Glutamatergic neuron (in vitro differentiated cells): ENCODE results near the gene IL6R. TPM values are rescaled to one million over a fixed set of nuclear protein-coding genes. Genes with fewer than 3 reads are reported as not detected.

ENCODE experiments used
- DNase-seq: peaks from one replicate; pipeline ENCODE4 v3.0.0; 2022
- H3K27ac Mint-ChIP-seq: one replicate; pipeline ENCODE4 v1.8.0; 2020; ENCODE audit warnings: mild to moderate bottlenecking, mixed read lengths, inconsistent platforms; ENCODE audit not compliant: unreplicated experiment
- H3K27me3 Mint-ChIP-seq: one replicate; pipeline ENCODE4 v1.8.0; 2020; ENCODE audit warnings: mild to moderate bottlenecking, moderate library complexity, mixed read lengths, inconsistent platforms; ENCODE audit not compliant: unreplicated experiment
- H3K36me3 Mint-ChIP-seq: one replicate; pipeline ENCODE4 v1.8.0; 2020; ENCODE audit warnings: mild to moderate bottlenecking, mixed read lengths, inconsistent platforms; ENCODE audit not compliant: unreplicated experiment
- H3K4me1 Mint-ChIP-seq: one replicate; pipeline ENCODE4 v1.8.0; 2020; ENCODE audit warnings: mild to moderate bottlenecking, low read depth, mixed read lengths, inconsistent platforms; ENCODE audit not compliant: unreplicated experiment
- H3K4me3 Mint-ChIP-seq: one replicate; pipeline ENCODE4 v1.8.0; 2020; ENCODE audit warnings: mild to moderate bottlenecking, mixed read lengths, inconsistent platforms; ENCODE audit not compliant: unreplicated experiment
- H3K9me3 Mint-ChIP-seq: one replicate; pipeline ENCODE4 v1.8.0; 2020; ENCODE audit warnings: mild to moderate bottlenecking, moderate library complexity, mixed read lengths, inconsistent platforms; ENCODE audit not compliant: unreplicated experiment
- total RNA-seq: library from RNA; stranded (reverse); fragmentation: NEBNext Ultra II Directional; extraction: Animal tissue kit (Norgen Biotek cat#: 25700); gene quantifications from one replicate; pipeline ENCODE4 v1.2.1, GENCODE V29; 2021; ENCODE audit not compliant: unreplicated experiment
- TF ChIP-seq, protein P1 (sequence below): fragments of 200-600 bp; sonication (generic); IDR thresholded peaks from one replicate; pipeline ENCODE4 v1.5.0; 2021; ENCODE audit not compliant: partially characterized antibody, unreplicated experiment

Gene IL6R
- total RNA-seq, 1 donor from 2014 or later, result 1.6 TPM

DNA sequence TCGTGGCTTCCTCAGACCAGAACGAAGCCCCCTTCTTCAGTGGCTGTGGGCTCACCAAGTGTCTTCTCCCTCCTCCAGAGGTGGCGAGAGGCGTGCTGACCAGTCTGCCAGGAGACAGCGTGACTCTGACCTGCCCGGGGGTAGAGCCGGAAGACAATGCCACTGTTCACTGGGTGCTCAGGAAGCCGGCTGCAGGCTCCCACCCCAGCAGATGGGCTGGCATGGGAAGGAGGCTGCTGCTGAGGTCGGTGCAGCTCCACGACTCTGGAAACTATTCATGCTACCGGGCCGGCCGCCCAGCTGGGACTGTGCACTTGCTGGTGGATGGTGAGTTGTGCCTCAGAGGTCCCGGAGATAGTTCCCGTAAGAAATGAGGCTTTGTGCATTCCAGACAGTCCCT is 24.0 kb downstream of the IL6R start:
- Mint-ChIP-seq H3K4me3 (no peak overlapping the region), H3K4me1 (peaks cover 10% of the 10 kb centered on the region), H3K9me3 (no peaks in the 10 kb centered on the region), H3K36me3 (no peaks in the 10 kb centered on the region), H3K27me3 (no peaks in the 10 kb centered on the region), H3K27ac (no peak overlapping the region)
- TF ChIP-seq, protein P1, sequence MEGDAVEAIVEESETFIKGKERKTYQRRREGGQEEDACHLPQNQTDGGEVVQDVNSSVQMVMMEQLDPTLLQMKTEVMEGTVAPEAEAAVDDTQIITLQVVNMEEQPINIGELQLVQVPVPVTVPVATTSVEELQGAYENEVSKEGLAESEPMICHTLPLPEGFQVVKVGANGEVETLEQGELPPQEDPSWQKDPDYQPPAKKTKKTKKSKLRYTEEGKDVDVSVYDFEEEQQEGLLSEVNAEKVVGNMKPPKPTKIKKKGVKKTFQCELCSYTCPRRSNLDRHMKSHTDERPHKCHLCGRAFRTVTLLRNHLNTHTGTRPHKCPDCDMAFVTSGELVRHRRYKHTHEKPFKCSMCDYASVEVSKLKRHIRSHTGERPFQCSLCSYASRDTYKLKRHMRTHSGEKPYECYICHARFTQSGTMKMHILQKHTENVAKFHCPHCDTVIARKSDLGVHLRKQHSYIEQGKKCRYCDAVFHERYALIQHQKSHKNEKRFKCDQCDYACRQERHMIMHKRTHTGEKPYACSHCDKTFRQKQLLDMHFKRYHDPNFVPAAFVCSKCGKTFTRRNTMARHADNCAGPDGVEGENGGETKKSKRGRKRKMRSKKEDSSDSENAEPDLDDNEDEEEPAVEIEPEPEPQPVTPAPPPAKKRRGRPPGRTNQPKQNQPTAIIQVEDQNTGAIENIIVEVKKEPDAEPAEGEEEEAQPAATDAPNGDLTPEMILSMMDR, result no peak
- no peak for DNase-seq

DNA sequence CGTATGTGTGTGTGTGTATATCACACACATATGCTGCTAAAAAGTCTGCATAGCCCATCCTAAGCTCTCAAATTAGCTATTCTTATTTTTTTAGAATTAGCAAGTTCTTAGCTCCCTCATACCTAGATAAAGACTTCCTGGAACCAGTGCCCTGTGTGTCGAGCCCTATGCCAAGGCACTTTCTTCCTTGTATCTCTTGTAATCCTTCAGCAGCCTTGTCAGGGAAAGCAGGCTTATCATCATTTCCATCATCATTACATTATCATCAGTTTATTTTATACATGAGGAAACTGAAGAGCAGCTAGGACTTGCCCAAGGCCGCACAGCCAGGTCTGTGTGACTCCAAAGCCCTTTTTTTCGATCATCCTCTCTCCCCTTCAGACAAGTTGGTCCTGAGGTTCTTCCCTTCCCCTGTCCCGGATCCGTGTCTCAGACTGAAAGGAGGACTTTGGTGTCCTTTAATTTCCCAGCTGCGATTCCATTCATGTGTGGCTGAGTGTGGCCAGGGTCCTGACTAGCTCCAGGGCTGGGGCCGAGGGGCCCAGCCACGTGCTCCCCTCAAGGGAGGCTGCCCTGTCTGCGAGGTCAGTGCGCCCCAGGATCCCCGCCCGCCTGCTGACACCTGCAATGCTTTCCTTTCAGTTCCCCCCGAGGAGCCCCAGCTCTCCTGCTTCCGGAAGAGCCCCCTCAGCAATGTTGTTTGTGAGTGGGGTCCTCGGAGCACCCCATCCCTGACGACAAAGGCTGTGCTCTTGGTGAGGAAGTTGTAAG is 24.9 kb downstream of the IL6R start:
- Mint-ChIP-seq H3K27me3 (no peaks in the 10 kb centered on the region), H3K9me3 (peaks cover 2% of the 10 kb centered on the region), H3K4me1 (peaks cover 10% of the 10 kb centered on the region), H3K4me3 (no peak overlapping the region), H3K36me3 (no peaks in the 10 kb centered on the region), H3K27ac (no peak overlapping the region)
- no peak for DNase-seq
- TF ChIP-seq, protein P1, result no peak

DNA sequence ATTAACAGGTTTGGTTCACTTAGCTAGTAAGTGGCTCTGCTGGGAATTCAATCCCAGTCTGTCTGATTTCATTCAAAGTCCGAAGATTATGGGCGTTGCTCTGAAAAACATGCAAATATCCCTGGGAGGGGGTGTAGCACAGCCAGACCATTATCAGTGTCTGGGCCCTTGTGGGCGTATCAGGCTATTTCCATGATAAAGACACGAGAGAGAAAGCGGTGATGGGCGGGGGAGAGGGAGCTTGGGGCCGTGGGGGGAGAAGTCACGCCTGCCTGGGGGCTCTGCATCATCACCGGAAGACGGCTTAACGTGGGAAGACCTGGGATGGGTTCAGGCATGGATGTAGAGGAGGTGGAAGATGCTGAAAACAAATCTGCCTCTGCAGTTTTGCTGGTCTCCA is 25.8 kb downstream of the IL6R start:
- peak overlapping the region; percentile 65 for H3K4me3 Mint-ChIP-seq
- no peak for DNase-seq
- no peak overlapping the region for H3K27ac Mint-ChIP-seq

DNA sequence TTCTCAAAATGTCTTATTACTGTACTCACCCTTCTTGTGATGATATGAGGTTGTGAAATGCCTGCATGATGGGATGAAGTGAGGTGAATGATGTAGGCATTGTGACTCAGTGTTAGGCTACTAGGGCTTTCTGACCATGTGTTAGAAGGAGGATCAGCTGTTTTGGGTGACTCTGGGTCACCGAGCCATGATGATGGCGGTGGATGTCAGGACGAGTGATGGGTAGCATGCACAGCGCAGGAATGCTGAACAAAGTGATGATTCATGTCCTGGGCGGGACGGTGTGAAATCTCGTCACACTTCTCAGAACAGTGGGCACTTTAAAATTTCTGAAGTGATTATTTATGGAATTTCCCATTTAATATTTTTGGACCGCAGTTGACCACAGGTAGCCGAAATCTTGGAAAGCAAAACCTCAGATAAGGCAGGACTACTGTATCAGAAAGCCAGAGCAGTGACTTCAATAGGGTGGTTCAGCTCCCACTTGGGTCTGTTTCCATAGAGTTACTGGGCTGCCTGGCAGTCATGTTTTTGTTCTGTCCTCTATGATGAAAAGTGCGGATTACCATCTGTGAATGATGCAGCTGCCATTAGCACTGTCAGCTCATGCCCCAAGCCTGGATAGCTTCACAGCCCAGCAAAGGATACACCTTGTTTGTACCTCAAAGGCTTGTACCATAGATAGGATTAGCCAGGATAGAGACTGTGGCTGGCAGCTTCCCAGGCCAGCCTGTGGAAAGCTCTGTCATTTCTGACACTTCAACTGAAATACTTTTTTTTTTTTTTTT is 26.6 kb downstream of the IL6R start:
- Mint-ChIP-seq H3K27ac (no peak overlapping the region), H3K27me3 (no peaks in the 10 kb centered on the region), H3K4me1 (peaks cover 10% of the 10 kb centered on the region), H3K4me3 (no peak overlapping the region), H3K36me3 (no peaks in the 10 kb centered on the region), H3K9me3 (peaks cover 2% of the 10 kb centered on the region)
- no peak for DNase-seq
- TF ChIP-seq, protein P1, result no peak

More for the DNA sequence above, 25.8 kb downstream of the IL6R start:
- peaks cover 10% of the 10 kb centered on the region for H3K4me1 Mint-ChIP-seq
- peaks cover 2% of the 10 kb centered on the region for H3K9me3 Mint-ChIP-seq
- no peaks in the 10 kb centered on the region for H3K36me3 Mint-ChIP-seq
- TF ChIP-seq, protein P1, result no peak
- H3K27me3 Mint-ChIP-seq, result no peaks in the 10 kb centered on the region
